WTC11 (cell line): ENCODE data around the gene ADGRV1. TPM values are rescaled to one million over a fixed set of nuclear protein-coding genes. Genes with fewer than 3 reads are reported as not detected.

Experiments used
- ATAC-seq: fragments of 200-7000 bp; cut with Tn5 transposase; 2 replicates; pipeline ENCODE4 v1.10.0; 2021; ENCODE audit warnings: mild to moderate bottlenecking, moderate library complexity
- CTCF ChIA-PET: fragments of 300-600 bp; sonication (Branson Sonifier 250); formaldehyde crosslinking; loops from one replicate; lab custom pipeline; 2021; ENCODE audit warnings: antibody characterized with exemption; lab: Charles Lee
- POLR2A ChIA-PET: fragments of 350-600 bp; sonication (Branson Sonifier 250); formaldehyde crosslinking; loops from one replicate; lab custom pipeline; 2021; ENCODE audit warnings: antibody characterized with exemption; lab: Charles Lee
- DNase-seq: peaks from one replicate; pipeline ENCODE4 v3.0.0; 2021; ENCODE audit warnings: low spot score
- H3K27ac Mint-ChIP-seq: 2 replicates; pipeline ENCODE4 v1.8.0; 2021; ENCODE audit warnings: mixed read lengths
- H3K27me3 Mint-ChIP-seq: 2 replicates; pipeline ENCODE4 v1.8.0; 2021; ENCODE audit warnings: low read depth, mild to moderate bottlenecking, moderate library complexity, mixed read lengths
- H3K36me3 Mint-ChIP-seq: 2 replicates; pipeline ENCODE4 v1.8.0; 2021; ENCODE audit warnings: mixed read lengths
- H3K4me1 Mint-ChIP-seq: 2 replicates; pipeline ENCODE4 v1.8.0; 2022; ENCODE audit warnings: mixed read lengths
- H3K4me3 Mint-ChIP-seq: 2 replicates; pipeline ENCODE4 v1.8.0; 2021; ENCODE audit warnings: mild to moderate bottlenecking, moderate library complexity, mixed read lengths
- H3K9me3 Mint-ChIP-seq: 2 replicates; pipeline ENCODE4 v1.8.0; 2021; ENCODE audit warnings: mixed read lengths
- ATF6 ChIP-seq: sonication (generic); formaldehyde crosslinking; IDR thresholded peaks from 2 replicates; pipeline ENCODE4 v1.8.1; 2023; ENCODE audit warnings: mild to moderate bottlenecking, missing genetic modification reagents
- FOXP4 ChIP-seq: sonication (generic); formaldehyde crosslinking; IDR thresholded peaks from 2 replicates; pipeline ENCODE4 v1.8.0; 2022; ENCODE audit warnings: mild to moderate bottlenecking, missing genetic modification reagents
- NFATC4 ChIP-seq: fragments of 250-450 bp; sonication (Bioruptor Pico); IDR thresholded peaks from 2 replicates; pipeline ENCODE4 v1.9.0; 2021; ENCODE audit warnings: mild to moderate bottlenecking
- NR3C1 ChIP-seq: sonication (generic); formaldehyde crosslinking; conservative IDR thresholded peaks from 2 replicates; pipeline ENCODE4 v1.8.1; 2023; ENCODE audit warnings: low read depth, mild to moderate bottlenecking, missing genetic modification reagents
- RELA ChIP-seq: sonication (generic); formaldehyde crosslinking; IDR thresholded peaks from 2 replicates; pipeline ENCODE4 v1.8.1; 2022; ENCODE audit warnings: missing genetic modification reagents, mild to moderate bottlenecking, borderline replicate concordance
- SMAD4 ChIP-seq: sonication (generic); formaldehyde crosslinking; IDR thresholded peaks from 2 replicates; pipeline ENCODE4 v1.8.0; 2022; ENCODE audit warnings: mild to moderate bottlenecking, missing genetic modification reagents
- SP1 ChIP-seq: sonication (generic); formaldehyde crosslinking; conservative IDR thresholded peaks from 2 replicates; pipeline ENCODE4 v1.8.1; 2022; ENCODE audit warnings: missing genetic modification reagents
- ZNF317 ChIP-seq: sonication (generic); formaldehyde crosslinking; IDR thresholded peaks from 2 replicates; pipeline ENCODE4 v1.8.1; 2023; ENCODE audit warnings: low read depth, mild to moderate bottlenecking, moderate library complexity, missing genetic modification reagents, borderline replicate concordance
- ZNF512 ChIP-seq: sonication (generic); formaldehyde crosslinking; IDR thresholded peaks from 2 replicates; pipeline ENCODE4 v1.8.1; 2022; ENCODE audit warnings: missing genetic modification reagents, borderline replicate concordance
- ZNF532 ChIP-seq: fragments of 250-450 bp; sonication (Bioruptor Pico); IDR thresholded peaks from 2 replicates; pipeline ENCODE4 v1.9.0; 2021; ENCODE audit warnings: mild to moderate bottlenecking, borderline replicate concordance
- ZNF671 ChIP-seq: fragments of 250-450 bp; sonication (Bioruptor Pico); IDR thresholded peaks from 2 replicates; pipeline ENCODE4 v1.8.0; 2021; ENCODE audit warnings: mild to moderate bottlenecking
- total RNA-seq: library from RNA; stranded (reverse); gene quantifications from 3 replicates; pipeline ENCODE4 v1.2.3, GENCODE V29; 2021
- TF ChIP-seq, protein P1 (sequence below): fragments of 200-600 bp; IDR thresholded peaks from 2 replicates; pipeline ENCODE4 v1.8.0; 2022; ENCODE audit warnings: antibody characterized with exemption
- TF ChIP-seq, protein P2 (sequence below): sonication (generic); formaldehyde crosslinking; IDR thresholded peaks from 2 replicates; pipeline ENCODE4 v1.8.0; 2022; ENCODE audit warnings: missing genetic modification reagents
- TF ChIP-seq, protein P3 (sequence below): sonication (generic); formaldehyde crosslinking; IDR thresholded peaks from 2 replicates; pipeline ENCODE4 v1.8.1; 2022; ENCODE audit warnings: low read depth, mild to moderate bottlenecking, moderate library complexity, missing genetic modification reagents, borderline replicate concordance

The ADGRV1 gene
- total RNA-seq, 1 experiment from 2014 or later, result 74.5 TPM

GRCh38 chr5:91118354-91118753, 559.8 kb downstream of the ADGRV1 start:
- no peak for DNase-seq
- no peak for TF ChIP-seq ZNF317 (CRISPR knock-in tag)
- H3K27ac Mint-ChIP-seq, result no peak overlapping the region
- ChIA-PET CTCF (no interaction called here), POLR2A (no interaction called here)
- no peaks in the 10 kb centered on the region for H3K9me3 Mint-ChIP-seq
- no peak for ATAC-seq
- no peaks in the 10 kb centered on the region; the same call in 1 of the 2 replicates for H3K36me3 Mint-ChIP-seq
- no peaks in the 10 kb centered on the region for H3K27me3 Mint-ChIP-seq
- H3K4me1 Mint-ChIP-seq, result 0 out of 2 replicates have a peak, but pooled peaks cover 4% of the 10 kb centered on the region
- H3K4me3 Mint-ChIP-seq, result no peak overlapping the region

- Mint-ChIP-seq H3K27ac (no peak overlapping the region), H3K9me3 (no peaks in the 10 kb centered on the region)
- ChIA-PET CTCF (no interaction called here), POLR2A (no interaction called here)
- no peak for TF ChIP-seq NFATC4 (CRISPR knock-in tag)
- TF ChIP-seq RELA, result no peak
- TF ChIP-seq, all 79 proteins: peak for 0
- no peak overlapping the region for H3K4me3 Mint-ChIP-seq
- H3K36me3 Mint-ChIP-seq, result no peaks in the 10 kb centered on the region; the same call in 1 of the 2 replicates
- H3K27me3 Mint-ChIP-seq, result no peaks in the 10 kb centered on the region
- 0 out of 2 replicates have a peak, but pooled peaks cover 4% of the 10 kb centered on the region for H3K4me1 Mint-ChIP-seq
- no peak for ATAC-seq
- DNase-seq, result no peak
These were observed 560.2 kb downstream of the ADGRV1 start for GRCh38 chr5:91118796-91119195.

DNA sequence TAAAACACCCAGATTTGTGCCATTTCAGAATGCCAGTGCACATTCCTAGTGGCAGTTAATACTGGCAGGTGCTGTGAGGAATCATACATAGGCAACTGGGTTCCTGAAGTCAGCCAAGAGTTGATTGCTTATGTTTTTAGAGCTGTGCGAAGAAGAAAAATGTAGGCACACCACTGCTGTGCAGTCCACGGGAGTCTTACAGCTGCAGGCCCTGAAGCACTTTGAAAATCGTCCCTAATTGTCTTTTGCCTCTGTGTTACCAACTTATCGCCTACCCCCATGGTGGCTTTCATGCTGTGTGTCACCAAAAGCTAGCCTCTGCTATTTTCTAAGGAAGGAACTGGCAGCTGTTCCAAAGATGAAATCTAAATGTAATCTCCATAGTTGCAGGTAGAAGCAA, 560.6 kb downstream of the ADGRV1 start:
- H3K27ac Mint-ChIP-seq, result no peak overlapping the region
- H3K36me3 Mint-ChIP-seq, result no peaks in the 10 kb centered on the region; the same call in 1 of the 2 replicates
- ChIA-PET CTCF (no interaction called here), POLR2A (no interaction called here)
- H3K4me1 Mint-ChIP-seq, result 0 out of 2 replicates have a peak, but pooled peaks cover 4% of the 10 kb centered on the region
- ATAC-seq (no peak), DNase-seq (no peak)
- H3K27me3 Mint-ChIP-seq, result no peaks in the 10 kb centered on the region
- H3K4me3 Mint-ChIP-seq, result no peak overlapping the region
- H3K9me3 Mint-ChIP-seq, result no peaks in the 10 kb centered on the region
- TF ChIP-seq ZNF317 (CRISPR knock-in tag), result no peak
- no peak for TF ChIP-seq FOXP4 (CRISPR knock-in tag)
- TF ChIP-seq ZNF671 (CRISPR knock-in tag), result no peak
- TF ChIP-seq ATF6 (CRISPR knock-in tag), result no peak
- TF ChIP-seq SP1 (CRISPR knock-in tag), result no peak
- TF ChIP-seq, protein P1, sequence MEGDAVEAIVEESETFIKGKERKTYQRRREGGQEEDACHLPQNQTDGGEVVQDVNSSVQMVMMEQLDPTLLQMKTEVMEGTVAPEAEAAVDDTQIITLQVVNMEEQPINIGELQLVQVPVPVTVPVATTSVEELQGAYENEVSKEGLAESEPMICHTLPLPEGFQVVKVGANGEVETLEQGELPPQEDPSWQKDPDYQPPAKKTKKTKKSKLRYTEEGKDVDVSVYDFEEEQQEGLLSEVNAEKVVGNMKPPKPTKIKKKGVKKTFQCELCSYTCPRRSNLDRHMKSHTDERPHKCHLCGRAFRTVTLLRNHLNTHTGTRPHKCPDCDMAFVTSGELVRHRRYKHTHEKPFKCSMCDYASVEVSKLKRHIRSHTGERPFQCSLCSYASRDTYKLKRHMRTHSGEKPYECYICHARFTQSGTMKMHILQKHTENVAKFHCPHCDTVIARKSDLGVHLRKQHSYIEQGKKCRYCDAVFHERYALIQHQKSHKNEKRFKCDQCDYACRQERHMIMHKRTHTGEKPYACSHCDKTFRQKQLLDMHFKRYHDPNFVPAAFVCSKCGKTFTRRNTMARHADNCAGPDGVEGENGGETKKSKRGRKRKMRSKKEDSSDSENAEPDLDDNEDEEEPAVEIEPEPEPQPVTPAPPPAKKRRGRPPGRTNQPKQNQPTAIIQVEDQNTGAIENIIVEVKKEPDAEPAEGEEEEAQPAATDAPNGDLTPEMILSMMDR, result no peak
- TF ChIP-seq, protein P2, sequence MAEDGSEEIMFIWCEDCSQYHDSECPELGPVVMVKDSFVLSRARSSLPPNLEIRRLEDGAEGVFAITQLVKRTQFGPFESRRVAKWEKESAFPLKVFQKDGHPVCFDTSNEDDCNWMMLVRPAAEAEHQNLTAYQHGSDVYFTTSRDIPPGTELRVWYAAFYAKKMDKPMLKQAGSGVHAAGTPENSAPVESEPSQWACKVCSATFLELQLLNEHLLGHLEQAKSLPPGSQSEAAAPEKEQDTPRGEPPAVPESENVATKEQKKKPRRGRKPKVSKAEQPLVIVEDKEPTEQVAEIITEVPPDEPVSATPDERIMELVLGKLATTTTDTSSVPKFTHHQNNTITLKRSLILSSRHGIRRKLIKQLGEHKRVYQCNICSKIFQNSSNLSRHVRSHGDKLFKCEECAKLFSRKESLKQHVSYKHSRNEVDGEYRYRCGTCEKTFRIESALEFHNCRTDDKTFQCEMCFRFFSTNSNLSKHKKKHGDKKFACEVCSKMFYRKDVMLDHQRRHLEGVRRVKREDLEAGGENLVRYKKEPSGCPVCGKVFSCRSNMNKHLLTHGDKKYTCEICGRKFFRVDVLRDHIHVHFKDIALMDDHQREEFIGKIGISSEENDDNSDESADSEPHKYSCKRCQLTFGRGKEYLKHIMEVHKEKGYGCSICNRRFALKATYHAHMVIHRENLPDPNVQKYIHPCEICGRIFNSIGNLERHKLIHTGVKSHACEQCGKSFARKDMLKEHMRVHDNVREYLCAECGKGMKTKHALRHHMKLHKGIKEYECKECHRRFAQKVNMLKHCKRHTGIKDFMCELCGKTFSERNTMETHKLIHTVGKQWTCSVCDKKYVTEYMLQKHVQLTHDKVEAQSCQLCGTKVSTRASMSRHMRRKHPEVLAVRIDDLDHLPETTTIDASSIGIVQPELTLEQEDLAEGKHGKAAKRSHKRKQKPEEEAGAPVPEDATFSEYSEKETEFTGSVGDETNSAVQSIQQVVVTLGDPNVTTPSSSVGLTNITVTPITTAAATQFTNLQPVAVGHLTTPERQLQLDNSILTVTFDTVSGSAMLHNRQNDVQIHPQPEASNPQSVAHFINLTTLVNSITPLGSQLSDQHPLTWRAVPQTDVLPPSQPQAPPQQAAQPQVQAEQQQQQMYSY (CRISPR knock-in tag), result no peak
- no peak for TF ChIP-seq SMAD4 (CRISPR knock-in tag)
- TF ChIP-seq ZNF532 (CRISPR knock-in tag), result no peak
- TF ChIP-seq ZNF512, result no peak
- TF ChIP-seq NR3C1 (CRISPR knock-in tag), result no peak
- TF ChIP-seq, protein P3, sequence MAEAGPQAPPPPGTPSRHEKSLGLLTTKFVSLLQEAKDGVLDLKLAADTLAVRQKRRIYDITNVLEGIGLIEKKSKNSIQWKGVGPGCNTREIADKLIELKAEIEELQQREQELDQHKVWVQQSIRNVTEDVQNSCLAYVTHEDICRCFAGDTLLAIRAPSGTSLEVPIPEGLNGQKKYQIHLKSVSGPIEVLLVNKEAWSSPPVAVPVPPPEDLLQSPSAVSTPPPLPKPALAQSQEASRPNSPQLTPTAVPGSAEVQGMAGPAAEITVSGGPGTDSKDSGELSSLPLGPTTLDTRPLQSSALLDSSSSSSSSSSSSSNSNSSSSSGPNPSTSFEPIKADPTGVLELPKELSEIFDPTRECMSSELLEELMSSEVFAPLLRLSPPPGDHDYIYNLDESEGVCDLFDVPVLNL (CRISPR knock-in tag), result no peak
